ENCODE data around the gene SLC9A3. TPM values are rescaled to one million over a fixed set of nuclear protein-coding genes. Genes with fewer than 3 reads are reported as not detected.

SLC9A3 gene
- total RNA-seq, 1 donor from 2014 or later: 9.9 TPM

- Histone ChIP-seq H3K27me3 (no peaks in the 10 kb centered on the region), H3K9me3 (no peaks in the 10 kb centered on the region), H3K36me3 (no peaks in the 10 kb centered on the region), H3K4me3 (no peak overlapping the region), H3K27ac (no peak overlapping the region), H3K4me1 (no peaks in the 10 kb centered on the region)
- intact Hi-C loops (cut with DNase I): no loop called here
- no peak for DNase-seq (ENCODE audit: low spot score in 2 of 2)
- no peak for TF ChIP-seq CTCF (IDR thresholded peaks at IDR 0.05)
Observed at GRCh38 chr5:554284-554988, 30.2 kb upstream of the SLC9A3 start.

GRCh38 chr5:553874-554273 lies 29.6 kb upstream of the SLC9A3 start:
- H3K36me3 ChIP-seq: no peaks in the 10 kb centered on the region
- H3K4me3 ChIP-seq: no peak overlapping the region
- H3K4me1 ChIP-seq: no peaks in the 10 kb centered on the region
- intact Hi-C loops (cut with DNase I): no loop called here
- H3K27me3 ChIP-seq: no peaks in the 10 kb centered on the region
- H3K27ac ChIP-seq: no peak overlapping the region
- DNase-seq (ENCODE audit: low spot score in 2 of 2): no peak
- no peak for TF ChIP-seq CTCF (IDR thresholded peaks at IDR 0.05)
- no peaks in the 10 kb centered on the region for H3K9me3 ChIP-seq

GRCh38 chr5:551406-551805 lies 27.2 kb upstream of the SLC9A3 start:
- no peak for TF ChIP-seq CTCF (IDR thresholded peaks at IDR 0.05)
- Histone ChIP-seq H3K27ac (no peak overlapping the region), H3K9me3 (no peaks in the 10 kb centered on the region), H3K4me3 (no peak overlapping the region), H3K4me1 (no peaks in the 10 kb centered on the region), H3K27me3 (no peaks in the 10 kb centered on the region), H3K36me3 (no peaks in the 10 kb centered on the region)
- DNase-seq (ENCODE audit: low spot score in 2 of 2): peak in 1 of 2 donors; percentile 1
- intact Hi-C loops (cut with DNase I): no loop called here

- H3K4me1 ChIP-seq: no peaks in the 10 kb centered on the region
- no peak for TF ChIP-seq CTCF (IDR thresholded peaks at IDR 0.05)
- H3K27ac ChIP-seq: no peak overlapping the region
- H3K9me3 ChIP-seq: no peaks in the 10 kb centered on the region
- H3K36me3 ChIP-seq: no peaks in the 10 kb centered on the region
- no peak overlapping the region for H3K4me3 ChIP-seq
- intact Hi-C loops (cut with DNase I): no loop called here
- H3K27me3 ChIP-seq: no peaks in the 10 kb centered on the region
- no peak for DNase-seq (ENCODE audit: low spot score in 2 of 2)
Observed at GRCh38 chr5:549229-549628, 25.0 kb upstream of the SLC9A3 start.

GRCh38 chr5:548256-548655 lies 24.0 kb upstream of the SLC9A3 start:
- intact Hi-C loops (cut with DNase I): no loop called here
- TF ChIP-seq CTCF (IDR thresholded peaks at IDR 0.05): no peak
- Histone ChIP-seq H3K27me3 (no peaks in the 10 kb centered on the region), H3K9me3 (no peaks in the 10 kb centered on the region), H3K4me3 (no peak overlapping the region), H3K27ac (no peak overlapping the region), H3K4me1 (no peaks in the 10 kb centered on the region), H3K36me3 (no peaks in the 10 kb centered on the region)
- peak; percentile 17 to 63 for DNase-seq (ENCODE audit: low spot score in 2 of 2)
